HuH-7.5 (cell line): ENCODE results near the gene CABLES2.

Source experiments
- DNase-seq: peaks from one replicate; pipeline ENCODE4 v3.0.0; 2011; ENCODE audit warnings: low spot score

CABLES2 gene

DNA sequence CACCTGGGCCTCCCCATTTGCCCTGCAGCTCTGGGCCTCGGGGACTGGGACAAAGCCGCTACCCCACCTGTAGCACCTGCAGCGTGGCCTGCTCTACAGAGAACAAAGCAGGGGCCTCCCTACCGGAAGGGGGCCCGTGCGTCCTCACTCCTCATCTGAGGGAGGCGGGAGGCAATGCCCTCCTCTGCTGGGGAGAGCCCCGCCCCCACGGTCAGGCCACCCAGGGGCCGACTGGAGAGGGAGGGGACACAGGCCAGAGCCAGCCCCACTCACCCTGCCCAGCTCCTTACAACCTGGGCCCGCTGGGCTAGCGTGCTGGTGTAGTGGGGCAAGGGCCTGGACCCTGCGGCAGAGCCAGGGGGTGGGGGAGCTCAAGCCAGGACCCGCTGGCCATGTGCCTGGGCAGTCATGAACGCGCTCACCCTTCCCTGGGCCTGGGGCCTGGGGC, 48.0 kb downstream of the CABLES2 start:
- DNase-seq: no peak

GRCh38 chr20:62358171-62359042, 48.7 kb downstream of the CABLES2 start:
- DNase-seq: no peak

DNA sequence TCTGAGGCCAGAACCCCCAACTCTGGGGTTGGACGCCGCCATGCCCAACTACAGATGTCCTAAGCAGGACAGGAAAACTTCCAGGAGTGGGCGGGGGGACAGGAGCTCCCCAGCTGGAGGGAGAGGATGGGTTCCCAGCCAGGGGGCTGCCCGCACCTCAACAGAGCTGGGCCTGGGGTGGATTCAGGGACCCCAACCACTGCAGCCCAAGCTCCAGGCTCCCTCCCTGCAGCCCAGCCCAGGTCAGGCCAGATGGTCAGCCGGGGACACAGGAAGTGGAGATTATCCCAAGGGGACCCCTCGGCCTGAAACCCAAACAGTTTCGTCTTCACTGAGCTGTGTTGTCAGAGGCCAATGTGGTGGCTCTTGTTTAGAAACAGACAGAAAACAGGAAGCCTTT, 49.4 kb downstream of the CABLES2 start:
- no peak for DNase-seq

GRCh38 chr20:62357187-62357667, 49.9 kb downstream of the CABLES2 start:
- no peak for DNase-seq

DNA sequence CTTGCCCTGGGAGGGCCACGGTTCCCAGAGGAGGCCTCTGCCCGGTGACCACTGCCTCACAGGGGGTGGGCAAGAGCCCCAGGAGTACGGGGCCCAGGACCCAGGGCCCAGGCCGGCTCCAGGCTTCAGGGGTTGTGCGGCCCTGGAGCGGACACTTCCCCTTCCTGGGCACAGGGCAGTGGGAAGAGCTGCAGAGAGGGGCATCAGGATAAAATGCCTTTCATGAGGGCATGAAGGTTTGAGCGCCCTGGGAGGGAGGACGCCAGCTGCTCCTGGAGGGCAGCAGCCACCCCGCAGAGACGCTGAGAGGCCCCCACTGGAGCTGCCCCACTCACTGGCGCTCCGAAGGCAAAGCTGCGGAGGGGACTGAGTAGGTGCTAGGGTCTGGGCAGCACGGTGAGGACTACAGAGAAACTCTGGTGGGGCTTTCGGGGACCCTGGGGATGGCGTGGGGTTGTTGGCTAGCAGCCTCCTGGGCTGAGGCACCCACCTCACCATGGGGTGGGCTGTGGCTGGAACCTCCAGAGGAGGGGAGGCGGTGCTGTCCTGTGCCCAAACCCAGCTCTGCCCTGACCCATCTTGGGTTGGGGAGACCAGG, 50.4 kb downstream of the CABLES2 start:
- DNase-seq: no peak

DNA sequence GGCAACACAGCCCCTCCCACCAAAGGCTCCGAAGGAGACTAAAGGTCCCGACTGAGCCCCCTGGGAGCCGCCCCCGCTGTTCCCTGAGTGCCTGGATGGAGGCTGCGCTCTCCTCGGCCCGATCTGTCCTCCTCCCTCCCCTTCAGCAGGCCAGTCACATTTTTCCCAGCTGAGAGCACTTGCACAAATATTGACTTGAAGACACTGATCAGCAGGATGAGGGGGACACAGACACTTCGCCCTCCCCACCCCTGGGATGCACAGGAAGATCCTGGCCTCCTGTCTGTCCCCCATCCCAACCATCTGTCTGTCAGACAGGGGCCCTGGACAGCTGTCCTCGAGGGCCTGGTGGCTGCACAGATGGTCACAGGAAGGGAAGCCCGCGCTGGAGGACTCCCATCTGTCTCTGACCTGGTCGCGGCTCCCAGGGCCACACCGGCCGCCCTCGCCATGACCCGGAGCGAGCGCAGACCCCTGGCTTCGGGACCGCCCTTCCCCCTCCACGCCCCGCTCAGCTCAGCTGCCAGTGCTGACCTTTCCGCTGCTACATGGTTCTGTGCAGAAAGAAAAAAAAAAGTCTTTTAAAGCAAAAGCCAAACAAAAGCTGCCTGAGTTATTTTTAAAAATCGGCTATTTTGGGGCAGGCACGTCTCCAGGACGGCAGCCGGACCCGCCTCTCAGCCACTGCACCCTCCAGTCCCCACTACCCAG, 51.1 kb downstream of the CABLES2 start:
- DNase-seq: no peak

GRCh38 chr20:62355516-62355877, 51.6 kb downstream of the CABLES2 start:
- DNase-seq: no peak

DNA sequence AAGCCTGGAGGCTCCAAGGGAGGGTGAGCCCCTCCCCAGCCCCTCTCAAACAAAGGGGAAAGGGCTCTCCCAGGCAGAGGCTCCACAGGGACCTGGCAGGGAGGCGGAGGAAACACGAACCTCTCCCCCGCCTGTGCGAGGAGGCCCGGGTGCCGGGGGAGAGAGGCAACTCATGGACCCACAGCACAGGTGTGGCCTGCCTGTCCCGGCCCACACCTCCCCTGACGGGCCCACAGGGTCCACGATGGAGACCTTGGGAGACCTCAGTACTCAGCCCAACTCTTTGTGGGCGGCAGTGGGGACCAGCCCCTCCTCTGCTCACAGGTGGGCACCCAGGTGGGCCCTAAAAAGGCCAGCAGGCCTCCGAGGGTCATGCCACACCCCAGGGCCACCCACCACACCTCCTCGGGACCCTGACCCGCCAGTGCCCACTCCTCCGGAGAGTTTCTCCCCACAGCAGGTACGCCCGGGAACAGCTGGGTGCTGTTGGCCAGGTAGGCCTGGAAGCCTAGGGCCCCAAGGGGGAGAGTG, 52.2 kb downstream of the CABLES2 start:
- DNase-seq: no peak

DNA sequence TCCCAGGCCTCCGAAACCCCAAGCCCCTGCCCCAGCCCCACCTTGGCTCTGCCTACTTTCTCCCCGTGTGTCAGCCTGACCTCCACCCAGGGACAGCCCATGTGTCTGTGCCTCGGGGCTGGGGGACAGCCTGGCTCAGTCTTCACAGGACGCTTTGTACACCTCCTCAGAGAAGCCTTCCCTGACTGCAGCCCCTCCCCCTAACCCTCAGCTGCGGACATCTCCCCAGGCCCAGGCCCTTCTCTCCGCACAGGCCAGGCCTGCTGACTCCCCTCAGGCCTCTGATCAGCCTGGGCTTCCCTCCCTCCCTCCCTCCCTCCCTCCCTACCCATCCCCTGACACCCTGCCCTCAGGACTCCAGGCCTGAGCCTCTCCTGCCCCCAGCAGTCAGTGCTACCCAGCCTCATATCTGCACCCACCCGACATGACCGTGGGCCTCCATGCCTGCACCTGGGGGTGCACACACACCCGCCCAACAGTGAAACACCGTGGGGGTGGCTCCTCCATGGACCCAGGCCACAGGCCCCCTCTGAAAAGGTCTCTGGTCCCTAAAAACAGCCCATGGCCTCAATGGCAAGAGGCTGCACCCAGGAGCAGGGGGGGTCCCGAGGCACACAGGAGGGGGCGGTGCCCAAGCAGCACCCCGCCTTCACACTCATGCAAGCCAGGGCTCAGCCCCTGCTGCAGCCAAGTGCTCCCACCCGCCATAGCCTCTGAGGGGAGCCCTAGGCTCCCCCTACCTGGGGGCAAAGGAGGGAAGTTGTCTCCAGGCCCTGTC, 52.9 kb downstream of the CABLES2 start:
- no peak for DNase-seq

GRCh38 chr20:62353289-62354030, 53.6 kb downstream of the CABLES2 start:
- DNase-seq: no peak

- no peak for DNase-seq
Observed at GRCh38 chr20:62352402-62353288, 54.4 kb downstream of the CABLES2 start.

DNA sequence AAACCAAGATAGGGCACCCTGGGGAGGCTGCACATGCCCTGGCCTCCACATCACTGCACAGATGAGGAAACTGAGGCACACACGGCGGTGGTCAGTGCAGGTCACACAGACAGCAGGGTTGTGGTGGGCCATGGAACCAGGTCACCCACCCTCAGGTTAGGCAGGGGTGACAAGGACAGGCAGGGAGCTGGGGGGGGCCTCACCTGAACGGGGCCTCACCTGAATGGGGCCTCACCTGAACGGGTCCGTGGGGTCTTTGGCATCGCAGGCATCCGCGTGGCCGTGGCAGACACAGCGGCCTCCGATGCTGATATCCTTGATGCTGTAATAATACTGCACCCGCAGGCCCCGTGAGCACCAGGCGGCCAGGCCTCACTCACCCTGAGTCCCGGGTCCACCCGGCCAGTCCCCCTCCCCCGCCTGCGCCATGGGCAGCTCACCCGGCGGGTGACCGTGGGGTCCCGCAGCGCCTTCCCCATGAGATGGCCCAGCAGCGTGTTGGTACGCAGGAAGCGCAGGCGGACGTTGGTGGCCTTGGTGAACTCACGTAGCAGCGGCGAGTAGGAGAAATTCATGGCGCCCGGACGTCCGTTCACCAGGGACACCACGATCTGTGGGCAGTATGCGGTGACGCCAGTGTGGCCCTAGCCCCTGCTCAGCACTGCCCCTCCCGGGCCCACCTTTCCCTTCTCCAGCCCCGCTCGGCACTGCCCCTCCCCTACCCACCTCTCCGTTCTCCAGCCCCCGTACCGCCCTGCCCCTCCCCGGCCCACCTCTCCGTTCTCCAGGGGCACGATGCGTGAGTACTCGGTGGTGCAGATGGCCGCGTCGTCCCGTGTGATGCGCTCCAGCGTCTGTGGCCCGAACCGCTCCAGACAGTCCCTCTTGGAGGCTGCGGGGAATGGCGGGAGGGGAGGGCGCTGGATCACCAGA, 55.4 kb downstream of the CABLES2 start:
- no peak for DNase-seq

GRCh38 chr20:62350629-62351422, 56.3 kb downstream of the CABLES2 start:
- DNase-seq: no peak

DNA sequence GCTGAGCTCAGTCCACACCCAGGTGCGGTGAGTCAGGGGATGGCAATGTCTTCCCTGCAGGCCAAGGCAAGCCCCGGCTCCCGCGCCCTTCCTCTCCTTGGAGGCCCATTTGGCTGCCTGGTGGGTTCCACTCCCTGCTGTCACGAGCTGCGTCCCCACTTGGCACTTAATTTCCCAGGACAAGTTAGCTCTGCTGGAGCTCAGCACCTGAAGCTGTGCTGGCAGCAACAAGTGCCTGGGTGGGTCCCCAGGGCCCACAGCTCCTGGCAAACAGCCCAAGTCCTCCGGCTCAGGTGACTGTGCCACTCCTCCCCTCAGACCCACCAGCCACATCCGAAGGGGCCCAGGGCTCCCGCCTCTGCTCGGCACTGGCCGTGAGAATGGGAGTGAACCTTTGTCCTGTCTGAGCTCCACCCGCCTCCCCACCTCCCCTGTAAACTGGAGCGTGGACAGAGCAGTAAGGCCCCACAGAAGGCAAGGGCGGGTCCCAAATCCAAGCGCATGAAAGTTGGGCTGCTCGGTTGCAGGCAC, 56.9 kb downstream of the CABLES2 start:
- peak; percentile 69 for DNase-seq

DNA sequence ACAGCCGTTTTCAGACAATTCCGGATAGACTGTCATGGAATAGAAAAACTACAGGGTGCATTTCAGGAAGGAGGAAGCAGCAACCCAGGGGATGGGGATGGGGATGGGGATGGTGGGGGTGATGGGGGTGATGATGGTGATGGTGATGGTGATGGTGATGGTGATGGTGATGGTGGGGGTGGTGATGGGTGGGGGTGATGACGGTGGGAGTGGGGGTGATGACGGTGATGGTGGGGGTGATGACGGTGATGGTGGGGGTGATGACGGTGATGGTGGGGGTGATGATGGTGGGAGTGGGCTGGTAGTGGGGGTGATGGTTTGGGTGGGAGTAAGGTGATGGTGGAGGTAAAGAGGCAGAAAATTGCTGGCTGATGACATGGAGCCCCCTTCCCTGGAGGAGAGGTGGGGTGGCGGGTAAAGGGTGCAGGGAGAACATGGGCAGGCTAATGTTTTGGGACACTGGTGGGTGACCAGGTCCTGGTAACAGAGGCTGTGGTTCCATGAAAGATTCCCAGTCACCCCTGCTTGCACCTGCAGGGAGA, 57.5 kb downstream of the CABLES2 start:
- no peak for DNase-seq

DNA sequence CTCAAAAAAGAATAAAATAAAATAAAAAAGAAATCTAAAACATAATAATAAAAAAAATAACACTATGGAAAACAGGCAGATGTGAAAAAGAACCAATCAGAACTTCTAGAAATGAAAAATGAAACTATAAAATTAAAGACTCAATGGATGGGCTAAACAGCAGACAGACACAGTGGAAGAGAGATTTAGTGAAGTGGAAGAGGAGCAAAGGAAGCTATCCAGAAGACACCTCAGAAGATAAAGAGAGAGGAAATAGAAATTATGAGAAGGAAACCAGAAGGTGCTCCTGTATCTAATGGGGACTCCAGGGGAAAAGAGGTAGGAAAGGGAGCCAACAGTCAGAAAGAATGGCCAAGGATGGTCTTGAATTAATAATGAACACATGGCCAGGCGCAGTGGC, 58.5 kb downstream of the CABLES2 start:
- DNase-seq: no peak

DNA sequence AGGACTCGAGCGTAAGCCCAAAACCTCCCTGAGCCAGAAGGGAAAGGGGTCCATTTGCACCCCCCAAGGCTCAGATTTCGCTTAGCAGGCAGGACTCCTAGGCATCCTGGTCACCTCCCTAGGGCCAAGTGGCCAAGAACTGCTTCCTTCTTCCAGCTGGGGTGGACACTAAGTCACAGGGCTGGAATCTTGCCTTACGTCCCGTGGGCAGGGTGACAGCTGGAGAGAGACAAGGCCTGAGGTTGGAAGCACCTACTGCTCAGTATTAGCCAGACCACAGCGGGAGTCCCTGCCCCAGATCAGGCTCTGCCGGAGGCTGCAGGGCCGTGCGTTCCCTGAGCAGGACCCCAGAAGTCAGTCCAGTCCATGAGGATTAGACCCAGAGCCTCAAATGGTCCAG, 59.6 kb downstream of the CABLES2 start:
- DNase-seq: no peak

GRCh38 chr20:62347151-62347404, 60.0 kb downstream of the CABLES2 start:
- no peak for DNase-seq
